HepG2 (cell line): ENCODE measurements around the gene DBN1. TPM values are rescaled to one million over a fixed set of nuclear protein-coding genes. Genes with fewer than 3 reads are reported as not detected.

Experiments used
- BORCS8-MEF2B ChIP-seq: sonication (generic); formaldehyde crosslinking; IDR thresholded peaks from 2 replicates; pipeline ENCODE4 v1.8.0; 2022; ENCODE audit warnings: mild to moderate bottlenecking, missing genetic modification reagents
- DNMT3B ChIP-seq: conservative IDR thresholded peaks from 2 replicates; pipeline ENCODE4 v1.6.1; 2016; ENCODE audit warnings: missing biosample characterization, control low read depth
- FOXO4 ChIP-seq: sonication (generic); formaldehyde crosslinking; conservative IDR thresholded peaks from 2 replicates; pipeline ENCODE4 v1.8.1; 2023; ENCODE audit warnings: missing genetic modification reagents
- IRF2 ChIP-seq: IDR thresholded peaks from 2 replicates; pipeline ENCODE4 v1.6.1; 2018; ENCODE audit warnings: missing genetic modification reagents, missing compliant biosample characterization
- JUN ChIP-seq: sonication (generic); formaldehyde crosslinking; IDR thresholded peaks from 2 replicates; pipeline ENCODE4 v1.4.0; 2020; ENCODE audit warnings: mild to moderate bottlenecking, missing genetic modification reagents
- MNT ChIP-seq: fragments of 450-650 bp; IDR thresholded peaks from 2 replicates; pipeline ENCODE4 v1.6.1; 2016
- MXD3 ChIP-seq: IDR thresholded peaks from 2 replicates; pipeline ENCODE4 v1.6.1; 2016; ENCODE audit warnings: mild to moderate bottlenecking, missing biosample characterization, missing genetic modification reagents
- MXI1 ChIP-seq: IDR thresholded peaks from 3 replicates; pipeline ENCODE4 v1.6.1; 2012; ENCODE audit warnings: low read depth, low read length, inconsistent platforms, borderline replicate concordance
- NFKB2 ChIP-seq: sonication (generic); formaldehyde crosslinking; IDR thresholded peaks from 2 replicates; pipeline ENCODE4 v1.4.0; 2020; ENCODE audit warnings: missing genetic modification reagents, borderline replicate concordance
- RARG ChIP-seq: sonication (generic); formaldehyde crosslinking; IDR thresholded peaks from 2 replicates; pipeline ENCODE4 v1.4.0; 2020; ENCODE audit warnings: low read depth, mild to moderate bottlenecking, missing genetic modification reagents
- RFX5 ChIP-seq: IDR thresholded peaks from 2 replicates; pipeline ENCODE4 v1.6.1; 2011; ENCODE audit warnings: low read depth, low read length, improper control_type of control experiment
- SMARCE1 ChIP-seq: fragments of 450-650 bp; IDR thresholded peaks from 2 replicates; pipeline ENCODE4 v1.6.1; 2017; ENCODE audit warnings: borderline replicate concordance
- STAT5B ChIP-seq: sonication (generic); formaldehyde crosslinking; IDR thresholded peaks from 2 replicates; pipeline ENCODE4 v1.4.0; 2020; ENCODE audit warnings: missing genetic modification reagents
- TOE1 ChIP-seq: sonication (generic); formaldehyde crosslinking; IDR thresholded peaks from 2 replicates; pipeline ENCODE4 v1.4.0; 2020; ENCODE audit warnings: mild to moderate bottlenecking, missing genetic modification reagents
- YEATS2 ChIP-seq: sonication (generic); formaldehyde crosslinking; IDR thresholded peaks from 2 replicates; pipeline ENCODE4 v1.4.0; 2020; ENCODE audit warnings: missing genetic modification reagents, borderline replicate concordance
- ZNF143 ChIP-seq: sonication (generic); formaldehyde crosslinking; IDR thresholded peaks from 2 replicates; pipeline ENCODE4 v1.4.0; 2020; ENCODE audit warnings: missing genetic modification reagents
- ZNF326 ChIP-seq: sonication (generic); formaldehyde crosslinking; IDR thresholded peaks from 2 replicates; pipeline ENCODE4 v1.4.0; 2020; ENCODE audit warnings: missing genetic modification reagents, borderline replicate concordance
- ZNF333 ChIP-seq: sonication (generic); formaldehyde crosslinking; IDR thresholded peaks from 2 replicates; pipeline ENCODE4 v1.4.0; 2020; ENCODE audit warnings: mild to moderate bottlenecking, missing genetic modification reagents, borderline replicate concordance
- ZNF746 ChIP-seq: sonication (generic); formaldehyde crosslinking; IDR thresholded peaks from 2 replicates; pipeline ENCODE4 v1.8.0; 2022; ENCODE audit warnings: mild to moderate bottlenecking, missing genetic modification reagents
- ZSCAN22 ChIP-seq: sonication (generic); formaldehyde crosslinking; IDR thresholded peaks from 2 replicates; pipeline ENCODE4 v1.4.0; 2020; ENCODE audit warnings: mild to moderate bottlenecking, missing genetic modification reagents
- polyA plus RNA-seq, 8 experiments: library from polyadenylated mRNA; depleted of rRNA in 3 of 8; stranded (reverse) in 7 of 8; unstranded in 1 of 8; fragments of >200 nt; fragmentation: Illumina TruSeq in 4 of 8; extraction: Trizol in 4 of 8; gene quantifications; 2 replicates each; pipeline versions ENCODE4 v1.2.1 to v1.2.3, GENCODE V29; 2011 to 2016; ENCODE audit warnings: low read depth in 4 of 8, missing spikeins in 1 of 8, mixed read lengths in 1 of 8; ENCODE audit not compliant: insufficient read depth in 1 of 8
- total RNA-seq, 5 experiments: library from RNA; depleted of rRNA; stranded (reverse); fragments of >200 nt; fragmentation: Illumina TruSeq; extraction: Trizol; gene quantifications; 2 replicates each; pipeline ENCODE4 v1.2.3, GENCODE V29; 2016; ENCODE audit warnings: low read depth in 1 of 5
- TF ChIP-seq, protein P1 (sequence below): sonication (generic); formaldehyde crosslinking; conservative IDR thresholded peaks from 2 replicates; pipeline ENCODE4 v1.8.0; 2022; ENCODE audit warnings: mild to moderate bottlenecking, moderate library complexity, missing genetic modification reagents
- TF ChIP-seq, protein P2 (sequence below): sonication (generic); formaldehyde crosslinking; IDR thresholded peaks from 2 replicates; pipeline ENCODE4 v1.5.0; 2020; ENCODE audit warnings: mild to moderate bottlenecking, missing genetic modification reagents

DBN1 gene
- total and polyA plus RNA-seq, 2 of the 13 experiments (the other 11 are each of a cell fraction or from before 2014, with no cell fraction given) = 27.0 to 37.3 TPM

- TF ChIP-seq, protein P1, sequence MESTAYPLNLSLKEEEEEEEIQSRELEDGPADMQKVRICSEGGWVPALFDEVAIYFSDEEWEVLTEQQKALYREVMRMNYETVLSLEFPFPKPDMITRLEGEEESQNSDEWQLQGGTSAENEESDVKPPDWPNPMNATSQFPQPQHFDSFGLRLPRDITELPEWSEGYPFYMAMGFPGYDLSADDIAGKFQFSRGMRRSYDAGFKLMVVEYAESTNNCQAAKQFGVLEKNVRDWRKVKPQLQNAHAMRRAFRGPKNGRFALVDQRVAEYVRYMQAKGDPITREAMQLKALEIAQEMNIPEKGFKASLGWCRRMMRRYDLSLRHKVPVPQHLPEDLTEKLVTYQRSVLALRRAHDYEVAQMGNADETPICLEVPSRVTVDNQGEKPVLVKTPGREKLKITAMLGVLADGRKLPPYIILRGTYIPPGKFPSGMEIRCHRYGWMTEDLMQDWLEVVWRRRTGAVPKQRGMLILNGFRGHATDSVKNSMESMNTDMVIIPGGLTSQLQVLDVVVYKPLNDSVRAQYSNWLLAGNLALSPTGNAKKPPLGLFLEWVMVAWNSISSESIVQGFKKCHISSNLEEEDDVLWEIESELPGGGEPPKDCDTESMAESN (CRISPR knock-in tag) = 0 out of 2 replicates have a peak, but pooled peaks have one; percentile 21
- no peak for TF ChIP-seq ZSCAN22 (CRISPR knock-in tag)
- no peak for TF ChIP-seq ZNF746 (CRISPR knock-in tag)
- TF ChIP-seq MNT = peak; percentile 31; the same call in 1 of the 2 replicates
- TF ChIP-seq DNMT3B (CRISPR knock-in tag) = no peak
- TF ChIP-seq ZNF333 (CRISPR knock-in tag) = 0 out of 2 replicates have a peak, but pooled peaks have one; percentile 34
- TF ChIP-seq FOXO4 (CRISPR knock-in tag) = peak; percentile 60; the same call in 1 of the 2 replicates
- peak; percentile 66; the same call in 1 of the 2 replicates for TF ChIP-seq YEATS2
- peak; percentile 82; the same call in 1 of the 2 replicates for TF ChIP-seq NFKB2 (CRISPR knock-in tag)
- no peak for TF ChIP-seq RARG
- no peak for TF ChIP-seq STAT5B (CRISPR knock-in tag)
- no peak for TF ChIP-seq ZNF143 (CRISPR knock-in tag)
- no peak for TF ChIP-seq IRF2
- 0 out of 2 replicates have a peak, but pooled peaks have one; percentile 57 for TF ChIP-seq TOE1
- TF ChIP-seq JUN (CRISPR knock-in tag) = no peak
- TF ChIP-seq RFX5 = peak; percentile 53; the same call in 1 of the 2 replicates
- no peak for TF ChIP-seq SMARCE1
- TF ChIP-seq, protein P2, sequence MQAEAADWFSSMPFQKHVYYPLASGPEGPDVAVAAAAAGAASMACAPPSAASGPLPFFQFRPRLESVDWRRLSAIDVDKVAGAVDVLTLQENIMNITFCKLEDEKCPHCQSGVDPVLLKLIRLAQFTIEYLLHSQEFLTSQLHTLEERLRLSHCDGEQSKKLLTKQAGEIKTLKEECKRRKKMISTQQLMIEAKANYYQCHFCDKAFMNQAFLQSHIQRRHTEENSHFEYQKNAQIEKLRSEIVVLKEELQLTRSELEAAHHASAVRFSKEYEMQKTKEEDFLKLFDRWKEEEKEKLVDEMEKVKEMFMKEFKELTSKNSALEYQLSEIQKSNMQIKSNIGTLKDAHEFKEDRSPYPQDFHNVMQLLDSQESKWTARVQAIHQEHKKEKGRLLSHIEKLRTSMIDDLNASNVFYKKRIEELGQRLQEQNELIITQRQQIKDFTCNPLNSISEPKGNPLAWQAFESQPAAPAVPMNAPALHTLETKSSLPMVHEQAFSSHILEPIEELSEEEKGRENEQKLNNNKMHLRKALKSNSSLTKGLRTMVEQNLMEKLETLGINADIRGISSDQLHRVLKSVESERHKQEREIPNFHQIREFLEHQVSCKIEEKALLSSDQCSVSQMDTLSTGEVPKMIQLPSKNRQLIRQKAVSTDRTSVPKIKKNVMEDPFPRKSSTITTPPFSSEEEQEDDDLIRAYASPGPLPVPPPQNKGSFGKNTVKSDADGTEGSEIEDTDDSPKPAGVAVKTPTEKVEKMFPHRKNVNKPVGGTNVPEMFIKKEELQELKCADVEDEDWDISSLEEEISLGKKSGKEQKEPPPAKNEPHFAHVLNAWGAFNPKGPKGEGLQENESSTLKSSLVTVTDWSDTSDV = no peak
- TF ChIP-seq MXI1 = peak; percentile 26; the same call in 1 of the 3 replicates
- no peak for TF ChIP-seq ZNF326
- peak; percentile 27; the same call in 1 of the 2 replicates for TF ChIP-seq BORCS8-MEF2B (CRISPR knock-in tag)
- 0 out of 2 replicates have a peak, but pooled peaks have one; percentile 22 for TF ChIP-seq MXD3 (CRISPR knock-in tag)
These were observed 47.5 kb downstream of the DBN1 start (continued) for GRCh38 chr5:177425801-177426565.
